ENCODE measurements around the gene PSMA5. TPM values are rescaled to one million over a fixed set of nuclear protein-coding genes. Genes with fewer than 3 reads are reported as not detected.

The PSMA5 gene
- total and polyA plus RNA-seq, 2 of the 13 experiments (the other 11 are each of a cell fraction or from before 2014, with no cell fraction given): 140 to 169 TPM

- TF ChIP-seq ZBTB40 (IDR thresholded peaks at IDR 0.05) (no peak), ZBTB40 (CRISPR knock-in tag; IDR thresholded peaks at IDR 0.05) (no peak), CERS6 (CRISPR knock-in tag; IDR thresholded peaks at IDR 0.05) (no peak), PBX3 (CRISPR knock-in tag; IDR thresholded peaks at IDR 0.05; ENCODE audit: borderline replicate concordance) (no peak), ZBTB34 (CRISPR knock-in tag; IDR thresholded peaks at IDR 0.05) (no peak), HOXA3 (CRISPR knock-in tag; IDR thresholded peaks at IDR 0.05) (peak; percentile 35; the same call in 1 of the 2 replicates), ARID5B (CRISPR knock-in tag; IDR thresholded peaks at IDR 0.05) (peak; percentile 81), ZNF598 (CRISPR knock-in tag; IDR thresholded peaks at IDR 0.05; ENCODE audit: borderline replicate concordance) (no peak), MYNN (CRISPR knock-in tag; IDR thresholded peaks at IDR 0.05; ENCODE audit: low read depth) (no peak), HDAC2 (CRISPR knock-in tag; IDR thresholded peaks at IDR 0.05) (peak; percentile 70), NCOA2 (CRISPR knock-in tag; IDR thresholded peaks at IDR 0.05) (peak; percentile 68), ZNF329 (CRISPR knock-in tag; IDR thresholded peaks at IDR 0.05; ENCODE audit: low read depth) (no peak), FOXA3 (CRISPR knock-in tag; IDR thresholded peaks at IDR 0.05) (peak; percentile 69)
These were observed 55.4 kb downstream of the PSMA5 start (continued) for GRCh38 chr1:109370712-109371340.
